ENCODE measurements around the gene ESYT1. TPM values are rescaled to one million over a fixed set of nuclear protein-coding genes. Genes with fewer than 3 reads are reported as not detected.
A peak's percentile ranks its signal among the peaks of the same experiment; 100 is the strongest.

ESYT1 gene
- total and polyA plus RNA-seq, 9 of the 15 experiments (the other 6 are each of a cell fraction or from before 2014, with no cell fraction given): 132 to 420 (median 164) TPM

DNA sequence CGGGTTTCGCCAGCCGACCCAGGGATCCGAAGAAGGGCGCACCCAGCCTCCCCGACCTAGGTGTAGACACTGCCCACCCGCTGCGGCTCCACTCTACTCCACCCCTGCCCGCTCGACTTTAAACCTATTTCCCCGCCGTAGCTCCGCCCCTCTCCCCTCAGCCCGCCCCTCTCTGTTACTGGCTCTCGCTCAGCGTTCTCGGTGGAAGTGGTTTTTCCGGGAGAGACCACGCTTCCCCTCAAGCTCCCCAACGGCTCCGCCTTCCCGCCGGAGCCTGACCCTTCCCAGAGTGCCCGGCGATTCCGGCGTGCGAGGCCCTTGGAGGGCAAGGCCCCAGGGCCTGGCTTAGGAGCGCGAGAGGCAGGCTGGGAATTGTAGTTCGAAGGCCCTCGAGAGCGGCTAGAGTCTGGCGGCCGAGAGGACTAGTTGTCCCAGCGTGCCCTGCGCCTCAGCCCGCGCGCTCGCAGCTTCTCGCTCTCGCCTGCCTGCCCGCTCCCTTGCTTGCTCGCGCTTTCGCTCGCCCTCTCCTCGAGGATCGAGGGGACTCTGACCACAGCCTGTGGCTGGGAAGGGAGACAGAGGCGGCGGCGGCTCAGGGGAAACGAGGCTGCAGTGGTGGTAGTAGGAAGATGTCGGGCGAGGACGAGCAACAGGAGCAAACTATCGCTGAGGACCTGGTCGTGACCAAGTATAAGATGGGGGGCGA is 23.8 kb upstream of the ESYT1 start, which contains the start of gene PA2G4 (continued):
- TF ChIP-seq TEAD1 (CRISPR knock-in tag; IDR thresholded peaks at IDR 0.05): peak in 1 of 2 experiments; percentile 89; a peak in 2 of 4 replicates
- no peak for TF ChIP-seq NONO (IDR thresholded peaks at IDR 0.05; ENCODE audit: low read depth in 2 of 2, low read length in 1 of 2)
- peak; percentile 99 for TF ChIP-seq ZNF143 (CRISPR knock-in tag; IDR thresholded peaks at IDR 0.05)
- peak; percentile 90 for TF ChIP-seq CXXC5 (CRISPR knock-in tag; IDR thresholded peaks at IDR 0.05)
- TF ChIP-seq HDAC2 (IDR thresholded peaks at IDR 0.05): 0 out of 2 replicates have a peak, but pooled peaks have one; percentile 6
- TF ChIP-seq ZBTB17 (CRISPR knock-in tag; IDR thresholded peaks at IDR 0.05): 0 out of 2 replicates have a peak, but pooled peaks have one; percentile 50
- TF ChIP-seq, protein P1, sequence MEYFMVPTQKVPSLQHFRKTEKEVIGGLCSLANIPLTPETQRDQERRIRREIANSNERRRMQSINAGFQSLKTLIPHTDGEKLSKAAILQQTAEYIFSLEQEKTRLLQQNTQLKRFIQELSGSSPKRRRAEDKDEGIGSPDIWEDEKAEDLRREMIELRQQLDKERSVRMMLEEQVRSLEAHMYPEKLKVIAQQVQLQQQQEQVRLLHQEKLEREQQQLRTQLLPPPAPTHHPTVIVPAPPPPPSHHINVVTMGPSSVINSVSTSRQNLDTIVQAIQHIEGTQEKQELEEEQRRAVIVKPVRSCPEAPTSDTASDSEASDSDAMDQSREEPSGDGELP (CRISPR knock-in tag; IDR thresholded peaks at IDR 0.05; ENCODE audit: borderline replicate concordance): peak; percentile 93
- TF ChIP-seq, protein P2, sequence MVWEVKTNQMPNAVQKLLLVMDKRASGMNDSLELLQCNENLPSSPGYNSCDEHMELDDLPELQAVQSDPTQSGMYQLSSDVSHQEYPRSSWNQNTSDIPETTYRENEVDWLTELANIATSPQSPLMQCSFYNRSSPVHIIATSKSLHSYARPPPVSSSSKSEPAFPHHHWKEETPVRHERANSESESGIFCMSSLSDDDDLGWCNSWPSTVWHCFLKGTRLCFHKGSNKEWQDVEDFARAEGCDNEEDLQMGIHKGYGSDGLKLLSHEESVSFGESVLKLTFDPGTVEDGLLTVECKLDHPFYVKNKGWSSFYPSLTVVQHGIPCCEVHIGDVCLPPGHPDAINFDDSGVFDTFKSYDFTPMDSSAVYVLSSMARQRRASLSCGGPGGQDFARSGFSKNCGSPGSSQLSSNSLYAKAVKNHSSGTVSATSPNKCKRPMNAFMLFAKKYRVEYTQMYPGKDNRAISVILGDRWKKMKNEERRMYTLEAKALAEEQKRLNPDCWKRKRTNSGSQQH (CRISPR knock-in tag; IDR thresholded peaks at IDR 0.05): peak; percentile 25; the same call in 1 of the 2 replicates
- peak; percentile 96 for TF ChIP-seq POLR2G (IDR thresholded peaks at IDR 0.05; ENCODE audit: low read depth, low read length)
- TF ChIP-seq MEF2D (tag; conservative IDR thresholded peaks at IDR 0.05; ENCODE audit: low read depth): peak; percentile 59; the same call in 1 of the 2 replicates
- no peak for TF ChIP-seq POLR3A (IDR thresholded peaks at IDR 0.05; ENCODE audit: borderline replicate concordance, extremely low read depth, insufficient read depth, insufficient read length)
- TF ChIP-seq, protein P3, sequence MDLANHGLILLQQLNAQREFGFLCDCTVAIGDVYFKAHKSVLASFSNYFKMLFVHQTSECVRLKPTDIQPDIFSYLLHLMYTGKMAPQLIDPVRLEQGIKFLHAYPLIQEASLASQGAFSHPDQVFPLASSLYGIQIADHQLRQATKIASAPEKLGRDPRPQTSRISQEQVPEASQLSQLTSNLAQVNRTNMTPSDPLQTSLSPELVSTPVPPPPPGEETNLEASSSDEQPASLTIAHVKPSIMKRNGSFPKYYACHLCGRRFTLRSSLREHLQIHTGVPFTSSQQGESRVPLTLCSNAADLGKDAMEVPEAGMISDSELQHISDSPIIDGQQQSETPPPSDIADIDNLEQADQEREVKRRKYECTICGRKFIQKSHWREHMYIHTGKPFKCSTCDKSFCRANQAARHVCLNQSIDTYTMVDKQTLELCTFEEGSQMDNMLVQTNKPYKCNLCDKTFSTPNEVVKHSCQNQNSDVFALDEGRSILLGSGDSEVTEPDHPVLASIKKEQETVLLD (IDR thresholded peaks at IDR 0.05): 0 out of 2 replicates have a peak, but pooled peaks have one; percentile 12
- 0 out of 2 replicates have a peak, but pooled peaks have one; percentile 42 for TF ChIP-seq ETV1 (tag; conservative IDR thresholded peaks at IDR 0.05; ENCODE audit: low read depth)
- TF ChIP-seq CREB1 (IDR thresholded peaks at IDR 0.05): peak; percentile 51; the same call in 1 of the 2 replicates
- TF ChIP-seq CREB1 (CRISPR knock-in tag; IDR thresholded peaks at IDR 0.05): peak; percentile 72; the same call in 1 of the 2 replicates
- TF ChIP-seq RCOR1 (IDR thresholded peaks at IDR 0.05; ENCODE audit: borderline replicate concordance in 1 of 2, low read depth in 2 of 2, low read length in 2 of 2): peak in 1 of 2 experiments; percentile 47; a peak in 1 of 4 replicates
- peak; percentile 97 for TF ChIP-seq MYC (IDR thresholded peaks at IDR 0.05; ENCODE audit: low read depth, low read length)
- peak; percentile 47; the same call in 1 of the 2 replicates for TF ChIP-seq MYC (CRISPR knock-in tag; IDR thresholded peaks at IDR 0.05; ENCODE audit: borderline replicate concordance, low read depth)
- peak; percentile 68 for TF ChIP-seq FIP1L1 (IDR thresholded peaks at IDR 0.05; ENCODE audit: low read depth, low read length, poor library complexity, severe bottlenecking)
- peak in 1 of 2 experiments; percentile 71; a peak in 1 of 4 replicates for TF ChIP-seq SIN3A (IDR thresholded peaks at IDR 0.05; ENCODE audit: borderline replicate concordance in 2 of 2, control insufficient read depth in 1 of 2, low read depth in 2 of 2, low read length in 2 of 2)
- peak; percentile 85 to 92 for TF ChIP-seq SIX5 (IDR thresholded peaks at IDR 0.05; ENCODE audit: borderline replicate concordance in 1 of 2, insufficient read depth in 1 of 2, low read depth in 1 of 2, low read length in 2 of 2)

Measured in K562 (cell line).